NCI-H748 treated with DMSO at 0.1 percent for 48 hours (cell line): ENCODE data around the gene PHYKPL.

Source experiments
- DNase-seq: peaks from one replicate; lab custom pipeline; 2025; lab: John Stamatoyannopoulos, UW

PHYKPL gene

DNA sequence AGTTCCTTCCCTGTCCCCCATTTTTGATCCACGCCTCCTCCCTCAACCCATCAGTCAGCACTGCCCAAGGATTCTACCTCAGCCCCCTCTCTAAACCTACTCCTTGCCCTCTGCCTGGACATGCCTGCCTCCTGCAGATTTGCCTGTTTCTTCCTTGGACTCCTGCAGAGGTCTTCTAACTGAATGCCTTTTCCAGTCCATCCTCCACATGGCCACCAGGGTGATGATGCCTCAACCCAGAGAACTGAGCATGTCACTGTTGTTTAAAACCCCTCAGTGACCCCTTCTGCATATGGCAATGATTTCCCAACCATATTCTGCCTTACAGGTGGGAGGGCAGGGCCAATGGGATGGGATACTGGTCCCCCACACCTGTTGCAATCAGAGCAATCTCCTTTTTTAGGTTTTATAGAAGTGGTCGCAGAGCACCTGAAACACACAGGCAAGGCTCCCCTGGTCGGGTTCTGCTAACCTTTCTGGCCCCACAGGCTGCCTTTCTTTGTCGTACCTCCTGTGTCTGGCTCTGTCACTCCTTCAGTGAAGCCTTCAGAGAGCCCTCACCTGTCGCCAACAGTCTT lies 9.3 kb downstream of the PHYKPL start:
- no peak for DNase-seq

DNA sequence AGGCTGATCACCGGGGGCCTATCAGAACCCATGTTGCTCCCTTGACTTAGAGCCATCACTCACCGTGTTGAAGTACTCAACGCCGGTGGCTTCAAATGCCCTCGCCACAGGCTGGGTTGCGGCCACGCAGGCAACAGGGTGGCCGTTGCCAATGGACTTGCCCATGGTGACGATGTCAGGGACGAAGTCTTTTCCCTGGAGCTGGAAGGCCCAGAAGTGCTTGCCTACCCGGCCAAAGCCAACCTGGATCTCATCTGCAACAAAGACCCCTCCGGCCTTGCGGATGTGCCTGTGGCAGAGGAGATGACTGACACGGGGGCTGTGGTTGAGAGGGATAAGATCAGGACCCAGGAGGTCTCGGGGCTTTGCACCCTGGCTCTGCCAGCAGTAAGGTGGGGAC lies 10.3 kb downstream of the PHYKPL start:
- DNase-seq: no peak

DNA sequence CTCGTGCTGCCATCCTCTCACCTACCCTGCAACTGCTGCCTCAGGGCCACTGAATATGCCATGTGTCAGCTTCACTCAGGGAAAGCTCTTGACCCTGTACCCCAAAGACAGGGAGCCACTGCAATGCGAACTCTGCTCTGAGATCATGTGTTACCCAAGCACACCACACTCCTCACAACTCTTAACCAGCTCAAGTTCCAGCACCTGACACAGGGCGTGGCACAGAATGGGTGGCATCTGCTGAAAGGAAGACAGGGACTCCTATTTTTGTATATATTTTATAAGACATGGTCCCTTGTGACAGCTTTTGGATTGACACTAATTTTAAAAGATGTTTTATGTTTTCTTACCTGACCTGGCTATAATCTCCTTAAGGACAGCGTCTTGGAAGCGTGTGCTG lies 10.7 kb downstream of the PHYKPL start:
- DNase-seq: no peak

DNA sequence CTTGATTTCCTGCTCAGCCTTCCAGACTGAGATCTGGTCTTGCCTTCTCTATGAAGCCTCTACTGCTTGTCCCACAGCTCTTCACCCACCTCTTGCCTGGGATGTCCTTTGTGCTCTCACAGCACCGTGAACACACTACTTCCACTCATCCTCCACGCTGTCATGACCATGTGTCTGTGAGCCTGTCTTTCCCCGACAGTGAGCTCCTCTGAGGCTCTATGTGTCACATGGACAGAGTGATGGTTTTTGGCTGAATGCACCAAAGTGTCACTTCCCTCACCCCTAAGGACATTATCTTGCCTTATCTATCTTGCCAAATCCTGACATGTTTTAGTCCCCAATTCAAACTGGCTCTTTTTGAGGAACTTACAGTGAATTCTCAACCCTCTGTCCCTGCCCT lies 11.3 kb downstream of the PHYKPL start:
- DNase-seq: no peak

DNA sequence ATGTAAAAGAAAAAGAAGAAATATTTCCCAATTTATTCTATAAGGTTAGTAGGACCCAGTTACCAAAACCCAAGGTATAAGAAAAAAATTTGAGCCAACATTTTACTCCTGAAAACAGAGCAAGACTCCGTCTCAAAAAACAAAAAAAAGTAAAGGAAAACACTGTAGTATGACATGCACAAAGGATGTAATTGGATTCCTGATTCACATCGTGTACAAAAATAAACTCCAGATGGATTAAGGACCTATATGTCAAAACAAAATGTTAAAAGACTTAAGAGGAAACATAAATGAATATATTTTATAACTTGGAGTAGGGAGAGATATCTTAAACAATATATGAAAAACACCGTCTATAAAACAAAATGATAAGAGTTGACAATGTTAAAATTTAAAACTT lies 13.8 kb downstream of the PHYKPL start:
- DNase-seq: no peak

DNA sequence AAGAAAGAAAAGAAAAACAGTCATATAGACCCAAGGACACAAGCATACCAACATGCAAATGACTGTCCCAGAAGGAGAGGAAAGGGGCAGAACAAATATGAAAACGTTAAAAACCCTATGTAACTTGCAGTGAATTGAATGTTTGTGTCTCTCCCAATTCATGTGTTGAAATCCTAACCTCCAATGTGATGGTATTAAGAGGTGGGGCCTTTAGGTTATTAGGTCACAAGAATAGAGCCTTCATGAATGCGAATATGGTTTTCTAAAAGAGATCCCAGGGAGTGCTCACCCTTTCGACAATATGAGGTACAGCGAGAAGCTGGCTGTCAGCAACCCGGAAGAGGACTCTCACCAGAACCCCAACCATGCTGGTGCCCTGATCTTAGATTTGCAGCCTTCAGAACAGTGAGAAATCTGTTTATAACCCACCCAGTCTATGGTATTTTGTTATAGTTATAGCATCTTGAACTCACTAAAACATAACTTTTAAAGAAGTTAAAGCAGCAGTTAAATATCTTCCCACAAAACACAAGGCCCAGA lies 14.3 kb downstream of the PHYKPL start:
- no peak for DNase-seq

DNA sequence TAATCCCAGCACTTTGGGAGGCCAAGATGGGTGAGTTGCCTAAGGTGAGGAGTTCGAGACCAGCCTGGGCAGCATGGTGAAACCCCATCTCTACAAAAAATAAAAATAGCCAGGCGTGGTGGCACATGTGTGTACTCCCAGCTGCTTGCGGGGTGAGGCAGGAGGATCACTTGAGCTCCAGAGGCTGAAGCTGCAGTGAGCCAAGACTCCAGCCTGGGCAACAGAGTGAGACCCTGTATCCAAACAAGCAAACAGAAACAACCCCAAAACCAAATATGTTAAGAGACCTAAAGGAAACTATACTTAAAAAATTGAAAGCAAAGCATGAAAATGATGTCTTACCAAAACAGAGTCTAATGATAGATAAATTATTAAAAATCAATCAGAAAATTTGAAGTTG lies 15.8 kb downstream of the PHYKPL start:
- no peak for DNase-seq

DNA sequence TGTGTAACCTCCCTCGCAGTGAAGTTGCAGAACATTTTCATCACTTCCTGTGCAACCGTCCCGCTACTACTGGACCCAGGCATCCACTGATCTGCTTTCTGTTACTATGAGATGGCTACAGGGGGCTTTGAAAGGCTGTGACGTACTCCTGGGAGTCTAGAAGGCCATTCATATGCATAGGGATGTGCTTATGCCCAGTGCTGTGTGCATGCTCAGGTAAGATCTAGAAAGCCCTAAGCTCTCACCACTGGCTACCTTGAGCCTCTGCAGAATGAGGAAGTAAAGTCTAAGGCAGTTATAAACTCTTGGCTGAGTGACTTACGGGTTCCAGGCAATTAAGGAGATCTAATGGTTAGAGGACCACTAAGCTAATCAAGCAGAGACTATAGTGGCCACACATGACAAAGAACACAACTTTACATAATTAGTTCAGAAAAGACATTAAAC lies 16.5 kb downstream of the PHYKPL start:
- DNase-seq: no peak

DNA sequence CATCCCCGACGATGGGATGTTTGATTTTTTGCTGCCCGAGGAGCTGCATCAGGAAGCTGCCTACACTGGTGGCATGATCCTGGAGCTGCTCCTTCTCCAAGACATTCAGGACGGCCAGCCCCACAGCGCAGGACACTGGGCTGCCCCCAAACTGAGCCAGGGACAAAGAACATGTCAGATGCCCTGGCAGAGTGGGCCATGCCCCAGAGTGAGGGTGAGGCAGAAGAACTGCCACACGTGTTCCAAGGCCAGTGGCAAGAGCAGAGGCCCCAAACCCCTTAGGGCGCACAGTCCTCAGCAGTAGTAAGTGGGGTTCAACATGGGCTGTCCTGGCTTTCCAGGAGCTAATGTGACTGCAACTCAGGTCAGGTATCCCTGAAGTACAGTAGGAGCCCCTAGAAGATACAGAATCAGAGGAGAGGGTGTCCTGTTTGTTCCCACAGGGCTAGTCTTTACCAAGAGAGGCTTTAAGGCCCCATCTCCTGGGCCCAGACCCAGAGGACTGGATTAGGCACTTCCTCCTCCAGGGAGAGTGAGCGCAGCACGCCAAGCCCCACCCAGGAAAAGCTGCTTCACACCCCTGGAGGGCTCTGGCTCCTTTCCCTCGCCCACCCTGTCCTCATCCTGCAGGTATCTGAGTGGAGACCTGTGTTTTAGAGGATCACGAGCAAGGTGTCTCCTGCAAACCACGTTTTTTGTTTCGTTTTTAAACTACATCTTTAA lies 17.2 kb downstream of the PHYKPL start:
- DNase-seq: no peak

DNA sequence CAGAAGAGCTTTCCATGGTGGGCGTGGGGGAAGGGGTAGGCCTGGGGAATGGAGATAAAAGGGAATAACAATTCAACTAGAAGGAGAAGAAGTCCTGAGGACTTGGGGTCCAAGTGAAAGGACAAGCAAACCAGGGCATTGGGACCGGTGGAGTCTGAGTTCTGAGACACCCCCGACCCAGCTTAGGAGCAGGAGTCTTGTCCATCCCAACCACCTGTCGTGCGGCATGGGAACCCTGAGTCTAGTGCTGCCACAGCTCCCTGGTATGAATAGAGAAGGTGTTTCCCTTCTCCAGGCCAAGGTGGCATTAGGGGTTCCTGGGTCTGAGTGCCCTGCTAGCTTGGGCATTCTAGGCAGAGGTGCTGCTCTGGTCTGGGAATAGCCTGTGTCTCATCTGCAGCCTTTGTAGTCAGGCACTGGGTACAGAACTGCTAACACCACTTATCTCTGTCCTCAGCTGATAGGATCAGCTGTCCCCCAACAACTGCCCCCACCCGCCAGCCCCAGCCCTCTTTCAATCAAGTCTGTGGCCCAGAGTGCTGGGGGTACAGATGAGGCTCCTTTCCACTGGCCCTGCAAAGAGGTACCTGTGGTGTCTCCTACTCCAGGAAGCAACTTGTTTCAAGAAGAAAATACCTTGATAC lies 18.3 kb downstream of the PHYKPL start:
- no peak for DNase-seq

DNA sequence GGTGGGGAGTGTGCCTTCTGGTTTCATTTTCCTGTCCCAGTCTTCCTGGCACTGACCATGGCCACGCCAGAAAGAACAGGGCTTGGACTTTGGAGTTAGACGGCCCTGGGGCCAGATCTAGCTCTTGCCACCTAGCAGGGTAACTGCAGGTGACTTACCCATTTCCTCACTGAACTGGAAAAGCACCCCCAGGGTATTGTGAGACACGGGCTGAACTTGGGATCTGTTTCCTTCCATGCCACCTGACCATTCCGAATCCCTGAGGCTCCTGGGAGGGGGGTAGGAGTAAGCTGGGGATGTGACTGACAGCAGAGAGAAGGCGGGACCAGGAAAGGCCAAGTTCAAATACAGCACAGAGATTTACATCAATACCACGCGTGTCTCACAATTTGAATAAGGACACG lies 18.9 kb downstream of the PHYKPL start:
- no peak for DNase-seq

DNA sequence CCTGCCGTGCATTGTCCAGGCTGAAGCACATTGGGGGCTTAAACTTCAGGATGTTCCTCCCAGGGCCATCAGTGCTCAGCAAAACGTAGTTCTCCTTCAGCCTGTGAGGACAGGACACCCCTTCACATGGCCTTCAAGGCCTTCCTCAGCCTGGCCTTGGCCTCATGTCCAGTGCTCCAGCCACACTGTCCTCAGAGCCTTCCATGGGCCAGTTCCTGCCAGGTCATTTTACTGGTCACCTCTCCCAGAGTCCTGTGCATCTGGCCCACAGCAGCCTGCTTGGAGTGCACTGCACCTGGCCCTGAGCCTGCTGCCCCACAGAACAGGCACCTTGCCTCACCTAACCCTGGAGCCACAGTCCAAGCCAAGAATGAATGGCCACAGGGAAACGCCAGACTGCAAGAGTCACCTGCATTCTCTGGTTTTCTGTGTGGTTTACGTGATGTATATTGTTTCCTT lies 19.6 kb downstream of the PHYKPL start:
- DNase-seq: no peak

DNA sequence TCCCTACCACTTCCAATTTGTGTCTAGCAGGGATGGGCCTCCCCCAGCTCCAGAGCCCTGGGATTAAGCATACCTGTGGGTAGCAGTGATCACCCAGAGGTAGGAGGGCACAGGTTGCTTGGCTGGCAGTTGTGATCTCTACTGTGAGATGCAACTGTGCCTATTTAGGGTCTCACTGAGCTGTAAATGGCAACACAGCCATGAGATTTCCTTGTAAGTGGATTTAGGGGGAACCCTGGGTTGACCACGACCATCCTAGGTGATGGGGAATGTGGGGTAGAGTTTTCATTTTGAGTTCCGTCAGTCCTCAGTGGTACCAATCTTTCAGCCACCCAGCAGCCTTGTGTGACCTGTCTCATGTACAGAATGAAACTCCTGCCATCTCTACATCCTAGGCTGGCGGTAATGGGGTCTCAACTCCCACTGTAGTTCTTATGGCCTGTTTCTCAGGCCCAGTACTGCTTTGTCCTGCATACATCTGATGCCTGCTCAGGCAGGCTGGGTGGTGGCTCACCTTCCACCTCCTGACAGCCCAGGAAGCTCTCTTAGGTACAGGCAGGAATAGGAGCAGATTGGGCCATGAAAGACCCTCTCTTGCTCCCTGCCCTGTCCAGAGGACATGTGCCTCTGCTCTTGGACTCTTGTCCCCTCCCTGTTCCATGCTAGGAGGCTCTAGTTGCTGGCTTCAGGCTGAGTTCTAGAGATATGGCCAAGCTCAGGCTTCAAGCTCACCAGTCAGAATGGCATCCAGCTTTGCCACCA lies 20.2 kb downstream of the PHYKPL start:
- no peak for DNase-seq

DNA sequence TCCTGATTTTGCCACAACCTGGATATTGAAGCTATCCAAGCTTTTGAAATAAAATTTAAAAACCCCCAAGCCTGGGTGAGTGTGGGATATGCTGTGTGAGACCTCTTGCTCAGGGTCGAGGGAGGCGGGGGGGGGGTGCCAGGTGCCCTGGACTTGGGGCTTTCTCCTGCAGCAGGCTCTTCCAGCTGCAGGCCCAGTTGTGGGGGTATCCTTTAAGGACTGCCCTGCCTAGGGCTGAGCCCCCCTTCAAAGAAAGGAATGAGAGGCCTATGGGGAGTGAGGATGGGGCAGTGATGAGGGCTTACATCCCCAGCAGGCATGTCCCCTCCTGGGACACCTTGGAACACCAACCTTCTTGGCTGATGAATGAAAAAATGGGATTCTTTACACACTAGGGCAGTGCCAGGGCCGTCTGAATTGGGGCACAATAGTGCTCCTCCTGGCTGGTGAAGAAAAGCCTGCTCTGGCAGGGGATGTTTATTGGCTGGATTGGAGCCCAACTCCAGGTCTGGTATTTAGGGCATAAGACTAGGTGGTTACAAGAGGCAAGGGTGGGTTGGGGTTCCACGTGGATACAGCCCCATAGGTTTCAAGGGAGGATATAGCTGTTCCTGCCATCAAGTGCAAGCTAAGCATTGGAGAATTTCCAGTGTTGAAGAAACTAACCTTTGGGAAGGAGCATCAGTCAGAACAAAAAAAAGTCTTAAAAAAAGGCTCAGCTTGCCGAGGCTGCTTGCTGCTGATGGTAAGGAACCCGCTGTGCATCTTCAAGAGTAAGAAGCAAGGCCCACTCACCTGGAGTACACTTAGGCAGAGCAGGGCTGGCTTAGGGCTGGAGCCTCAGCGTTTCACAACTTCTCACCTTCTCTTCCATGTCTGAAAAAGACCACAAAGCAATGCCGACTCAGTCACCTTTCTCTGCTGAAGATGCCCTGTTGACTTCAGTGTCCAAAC lies 21.2 kb downstream of the PHYKPL start:
- no peak for DNase-seq

DNA sequence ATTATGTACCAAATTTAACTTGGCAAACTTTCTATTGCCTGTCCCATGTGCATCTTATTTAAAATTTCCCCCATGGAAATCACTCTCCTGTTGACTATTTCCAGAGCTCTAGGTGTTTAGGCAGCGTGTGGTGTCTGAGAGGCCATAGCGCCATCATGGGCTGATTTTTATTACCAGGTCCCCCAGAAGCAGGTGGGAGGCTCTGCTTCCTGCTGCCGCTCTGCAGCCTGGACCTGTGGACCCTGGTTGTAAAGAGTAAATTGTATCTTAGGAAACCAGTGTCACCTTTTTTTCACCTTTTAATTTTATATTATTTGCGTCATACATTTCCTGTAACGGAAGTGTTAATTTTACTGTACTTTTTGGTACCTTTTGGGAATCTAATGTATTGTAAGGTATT lies 21.9 kb downstream of the PHYKPL start:
- DNase-seq: no peak

DNA sequence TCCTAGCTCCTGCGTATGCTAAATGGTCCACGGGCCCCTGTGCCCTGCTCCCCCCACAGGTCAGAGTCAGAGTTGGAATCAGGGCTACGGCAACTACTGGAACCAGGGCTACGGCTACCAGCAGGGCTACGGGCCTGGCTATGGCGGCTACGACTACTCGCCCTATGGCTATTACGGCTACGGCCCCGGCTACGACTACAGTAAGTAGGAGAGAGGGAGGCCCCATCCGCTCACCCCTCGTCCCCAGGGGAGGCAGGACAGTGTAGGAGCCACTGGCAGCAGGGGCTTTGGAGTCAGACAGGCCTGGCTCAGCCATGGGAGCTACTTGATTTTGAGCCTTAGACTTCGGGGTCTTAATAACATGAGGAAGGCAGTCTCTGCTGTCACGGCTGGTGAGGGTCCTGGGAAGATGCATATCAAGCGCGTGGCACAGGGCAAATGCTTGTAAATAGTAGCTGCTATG lies 22.5 kb downstream of the PHYKPL start:
- no peak for DNase-seq

DNA sequence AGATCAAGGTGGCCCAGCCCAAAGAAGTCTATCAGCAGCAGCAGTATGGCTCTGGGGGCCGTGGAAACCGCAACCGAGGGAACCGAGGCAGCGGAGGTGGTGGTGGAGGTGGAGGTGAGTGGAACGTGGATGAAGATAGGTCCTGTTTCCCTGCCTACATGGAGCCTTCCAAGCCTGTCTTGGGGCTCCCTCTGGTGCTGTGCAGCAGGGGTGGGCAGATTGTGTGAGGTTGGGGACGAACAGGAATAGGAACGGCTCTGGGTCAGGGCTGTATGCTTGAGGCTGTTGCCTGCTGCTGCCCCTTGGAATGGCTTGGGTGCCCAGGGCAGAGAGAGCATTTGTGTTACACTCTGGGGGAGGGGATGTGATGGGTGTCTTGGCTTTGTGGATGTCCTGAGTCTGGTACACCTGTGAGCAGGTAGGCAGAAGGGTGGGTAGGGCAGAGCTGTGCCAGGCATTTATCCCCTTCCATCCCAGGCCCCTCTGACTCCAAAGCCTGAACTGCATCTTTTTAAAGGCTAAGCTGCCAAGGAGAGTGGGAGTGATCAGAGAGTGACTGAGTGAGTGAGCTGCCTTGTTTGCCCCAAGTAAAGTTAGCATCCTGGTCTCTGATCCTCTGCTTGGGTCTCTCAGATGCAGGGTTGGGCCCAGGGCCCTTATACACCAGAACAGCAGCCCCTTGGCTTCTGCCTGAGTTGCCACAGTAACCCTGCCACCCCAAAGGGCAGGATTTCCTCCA lies 23.1 kb downstream of the PHYKPL start:
- no peak for DNase-seq

DNA sequence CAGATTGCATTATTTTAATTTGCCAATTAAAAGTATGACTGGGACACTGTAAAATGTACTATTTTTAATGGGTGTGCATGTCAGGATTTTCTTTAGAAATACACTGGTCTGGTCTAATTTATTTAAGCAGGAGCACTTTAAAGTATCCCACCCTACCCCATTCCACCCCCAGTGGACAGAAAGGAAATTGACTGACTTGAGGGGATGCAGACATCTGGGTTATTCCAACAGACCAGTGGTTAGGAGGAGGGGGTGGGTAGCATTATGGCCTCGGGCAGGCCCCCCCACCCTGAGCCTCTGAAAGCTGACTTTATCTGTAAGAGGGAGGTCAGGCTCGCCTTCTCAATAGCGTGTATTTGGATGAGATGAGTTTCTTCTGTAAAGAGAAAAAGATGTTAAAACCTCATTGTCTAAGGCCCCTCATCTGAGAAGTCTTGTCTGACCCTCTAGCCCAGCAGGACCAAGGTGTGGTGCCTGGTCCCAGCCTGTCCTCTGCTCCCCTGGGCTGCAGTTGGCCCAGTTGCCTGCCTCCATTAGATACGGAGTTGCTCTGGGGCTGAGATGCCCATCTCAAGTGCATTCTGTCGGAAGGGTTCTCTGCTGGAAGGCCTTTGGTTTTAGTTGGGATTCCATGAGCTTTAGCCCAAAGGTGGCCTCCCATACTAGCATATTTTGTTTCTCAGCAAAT lies 23.9 kb downstream of the PHYKPL start:
- DNase-seq: no peak

DNA sequence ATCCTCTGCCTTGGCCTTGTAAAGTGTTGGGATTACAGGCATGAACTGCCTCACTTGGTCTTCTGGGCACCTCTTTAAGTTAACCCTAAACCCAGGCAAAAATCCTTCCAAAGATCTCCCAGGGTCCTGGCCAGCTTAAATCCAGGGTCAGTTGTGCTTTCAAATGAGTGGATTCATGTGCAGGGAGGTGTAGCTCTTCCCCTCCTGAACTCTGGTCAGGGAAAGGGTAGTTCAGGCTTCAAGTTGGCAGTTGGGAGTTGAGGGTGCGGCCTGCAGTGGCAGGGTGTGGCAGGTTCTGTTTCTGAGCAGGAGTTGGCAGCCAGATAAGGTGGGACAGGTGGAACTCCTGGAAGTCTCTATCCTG lies 24.7 kb downstream of the PHYKPL start:
- no peak for DNase-seq
